DMS53 treated with DMSO at 0.1 percent for 48 hours (cell line): ENCODE measurements around the gene SOX1.

Experiments
- DNase-seq: peaks from one replicate; lab custom pipeline; 2025; ENCODE audit not compliant: unreplicated experiment; lab: John Stamatoyannopoulos, UW

SOX1 gene

GRCh38 chr13:112067116-112067741, at the start of gene SOX1:
TSS of gene SOX1 (plus strand) at chr13:112067149. CDS start at chr13:112067659, 510 bp downstream.
- no peak for DNase-seq

- DNase-seq: no peak
Observed at GRCh38 chr13:112024577-112024976, 42.4 kb upstream of the SOX1 start.

GRCh38 chr13:112027250-112027649, 39.7 kb upstream of the SOX1 start:
- DNase-seq: no peak

- no peak for DNase-seq
Observed at GRCh38 chr13:112028481-112028880, 38.5 kb upstream of the SOX1 start.

- no peak for DNase-seq
Observed at GRCh38 chr13:112029143-112029542, 37.8 kb upstream of the SOX1 start.

GRCh38 chr13:112032186-112032993, 34.6 kb upstream of the SOX1 start:
- DNase-seq: no peak

GRCh38 chr13:112034231-112034630, 32.7 kb upstream of the SOX1 start:
- DNase-seq: no peak

GRCh38 chr13:112034846-112035245, 32.1 kb upstream of the SOX1 start:
- DNase-seq: no peak

GRCh38 chr13:112042496-112042895, 24.5 kb upstream of the SOX1 start:
- no peak for DNase-seq

- no peak for DNase-seq
Observed at GRCh38 chr13:112052213-112052612, 14.7 kb upstream of the SOX1 start.

GRCh38 chr13:112053167-112053743, 13.7 kb upstream of the SOX1 start:
- DNase-seq: no peak

GRCh38 chr13:112053744-112054615, 13.0 kb upstream of the SOX1 start:
- no peak for DNase-seq

- no peak for DNase-seq
Observed at GRCh38 chr13:112054616-112055015, 12.3 kb upstream of the SOX1 start.

GRCh38 chr13:112055036-112055914, 11.7 kb upstream of the SOX1 start:
- DNase-seq: no peak

GRCh38 chr13:112055915-112056269, 11.1 kb upstream of the SOX1 start:
- no peak for DNase-seq

- no peak for DNase-seq
Observed at GRCh38 chr13:112056284-112056727, 10.6 kb upstream of the SOX1 start.

- DNase-seq: no peak
Observed at GRCh38 chr13:112056739-112057438, 10.1 kb upstream of the SOX1 start.

GRCh38 chr13:112057439-112057735, 9.6 kb upstream of the SOX1 start:
- no peak for DNase-seq

GRCh38 chr13:112057736-112058518, 9.0 kb upstream of the SOX1 start:
- no peak for DNase-seq
